ENCODE data around the gene RAB13.

RAB13 gene

GRCh38 chr1:153973525-153973924, 12.6 kb downstream of the RAB13 start:
- H3K27ac Mint-ChIP-seq: no peak overlapping the region
- DNase-seq: no peak
- no peak overlapping the region for H3K4me3 Mint-ChIP-seq
- peaks cover 34% of the 10 kb centered on the region for H3K4me1 Mint-ChIP-seq
- no peak for TF ChIP-seq CTCF (IDR thresholded peaks at IDR 0.05)
- peaks cover 25% of the 10 kb centered on the region for H3K36me3 Mint-ChIP-seq (ENCODE audit: low read depth)
- H3K27me3 Mint-ChIP-seq (ENCODE audit: low read depth, poor library complexity): peaks cover 3% of the 10 kb centered on the region
- H3K9me3 Mint-ChIP-seq: no peaks in the 10 kb centered on the region

GRCh38 chr1:153973071-153973470, 13.1 kb downstream of the RAB13 start:
- Mint-ChIP-seq H3K27ac (no peak overlapping the region), H3K27me3 (ENCODE audit: low read depth, poor library complexity) (peaks cover 3% of the 10 kb centered on the region), H3K4me3 (no peak overlapping the region), H3K36me3 (ENCODE audit: low read depth) (peaks cover 25% of the 10 kb centered on the region), H3K4me1 (peaks cover 34% of the 10 kb centered on the region), H3K9me3 (no peaks in the 10 kb centered on the region)
- no peak for DNase-seq
- TF ChIP-seq CTCF (IDR thresholded peaks at IDR 0.05): no peak

- Mint-ChIP-seq H3K4me1 (peaks cover 37% of the 10 kb centered on the region), H3K36me3 (ENCODE audit: low read depth) (peaks cover 25% of the 10 kb centered on the region), H3K27ac (no peak overlapping the region), H3K9me3 (no peaks in the 10 kb centered on the region), H3K27me3 (ENCODE audit: low read depth, poor library complexity) (no peaks in the 10 kb centered on the region), H3K4me3 (no peak overlapping the region)
- TF ChIP-seq CTCF (IDR thresholded peaks at IDR 0.05): no peak
- no peak for DNase-seq
Measured at GRCh38 chr1:153970346-153970745, 15.8 kb downstream of the RAB13 start.

GRCh38 chr1:153968972-153969371, 17.2 kb downstream of the RAB13 start:
- Mint-ChIP-seq H3K36me3 (ENCODE audit: low read depth) (peaks cover 15% of the 10 kb centered on the region), H3K27me3 (ENCODE audit: low read depth, poor library complexity) (no peaks in the 10 kb centered on the region), H3K4me1 (peaks cover 46% of the 10 kb centered on the region), H3K27ac (peak overlapping the region; percentile 55), H3K4me3 (peak overlapping the region; percentile 93), H3K9me3 (no peaks in the 10 kb centered on the region)
- no peak for DNase-seq
- no peak for TF ChIP-seq CTCF (IDR thresholded peaks at IDR 0.05)

GRCh38 chr1:153968408-153968807, 17.7 kb downstream of the RAB13 start:
- DNase-seq: no peak
- H3K4me1 Mint-ChIP-seq: peaks cover 52% of the 10 kb centered on the region

More at GRCh38 chr1:153968408-153968807, 17.7 kb downstream of the RAB13 start:
- peaks cover 11% of the 10 kb centered on the region for H3K36me3 Mint-ChIP-seq (ENCODE audit: low read depth)
- H3K27ac Mint-ChIP-seq: peak overlapping the region; percentile 100
- TF ChIP-seq CTCF (IDR thresholded peaks at IDR 0.05): no peak
- no peaks in the 10 kb centered on the region for H3K9me3 Mint-ChIP-seq
- H3K4me3 Mint-ChIP-seq: peak overlapping the region; percentile 93
- H3K27me3 Mint-ChIP-seq (ENCODE audit: low read depth, poor library complexity): no peaks in the 10 kb centered on the region
